HUES48 (cell line): ENCODE results near the gene RIC3.

ENCODE experiments used
- H3K27ac ChIP-seq: one replicate; pipeline ENCODE4 v1.7.0; 2013; ENCODE audit warnings: low read depth, low read length, inconsistent platforms
- H3K27me3 ChIP-seq: 2 replicates; pipeline ENCODE4 v1.6.1; 2013; ENCODE audit warnings: mild to moderate bottlenecking, low read length; ENCODE audit not compliant: control insufficient read depth, insufficient read depth
- H3K36me3 ChIP-seq: 2 replicates; pipeline ENCODE4 v1.6.1; 2013; ENCODE audit warnings: low read length; ENCODE audit not compliant: control insufficient read depth, insufficient read depth
- H3K4me1 ChIP-seq: 2 replicates; pipeline ENCODE4 v1.6.1; 2013; ENCODE audit warnings: mild to moderate bottlenecking, low read length; ENCODE audit not compliant: control insufficient read depth, insufficient read depth
- H3K4me3 ChIP-seq: 2 replicates; pipeline ENCODE4 v1.5.1; 2013; ENCODE audit warnings: mild to moderate bottlenecking, low read depth, low read length
- H3K9ac ChIP-seq: 2 replicates; pipeline ENCODE4 v1.6.1; 2013; ENCODE audit warnings: mild to moderate bottlenecking, low read depth, low read length, moderate library complexity
- H3K9me3 ChIP-seq: 2 replicates; pipeline ENCODE4 v1.6.1; 2013; ENCODE audit warnings: low read length; ENCODE audit not compliant: control insufficient read depth, insufficient read depth

RIC3 gene

DNA sequence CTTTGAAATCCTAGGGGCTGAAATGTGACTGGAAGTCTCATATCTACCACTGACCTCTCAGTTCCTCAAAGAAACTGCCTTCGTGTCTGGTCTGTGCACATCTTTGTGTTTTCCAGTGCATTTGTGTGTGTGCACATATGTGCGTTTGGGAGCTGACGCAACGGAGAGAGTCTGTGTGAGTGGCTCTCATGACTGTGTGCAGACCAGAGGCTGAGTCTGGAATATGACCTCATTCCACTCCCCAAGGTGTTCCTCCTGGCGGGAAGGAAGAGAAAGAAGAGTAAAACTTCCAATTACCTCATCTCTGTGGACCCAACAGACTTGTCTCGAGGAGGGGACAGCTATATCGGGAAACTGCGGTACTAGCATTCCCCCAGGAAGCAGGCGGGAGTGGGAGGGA lies 71.4 kb downstream of the RIC3 start:
- Histone ChIP-seq H3K36me3 (peaks cover 59% of the 10 kb centered on the region), H3K27ac (no peak overlapping the region), H3K4me1 (no peaks in the 10 kb centered on the region), H3K27me3 (no peaks in the 10 kb centered on the region), H3K9ac (no peak overlapping the region), H3K4me3 (no peak overlapping the region), H3K9me3 (no peaks in the 10 kb centered on the region)

DNA sequence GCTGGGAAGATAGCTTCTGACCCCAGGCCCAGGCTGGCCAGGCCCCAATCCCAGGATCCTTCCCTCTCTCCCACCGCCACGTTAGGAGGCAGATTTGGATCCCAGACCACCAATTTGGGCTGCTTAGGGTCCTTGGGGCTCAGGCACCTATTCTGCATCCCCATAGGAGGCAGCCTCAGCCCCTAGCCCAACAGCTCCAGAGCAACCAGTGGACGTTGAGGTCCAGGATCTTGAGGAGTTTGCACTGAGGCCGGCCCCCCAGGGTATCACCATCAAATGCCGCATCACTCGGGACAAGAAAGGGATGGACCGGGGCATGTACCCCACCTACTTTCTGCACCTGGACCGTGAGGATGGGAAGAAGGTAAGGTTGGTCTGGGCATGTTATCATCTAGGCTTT lies 71.8 kb downstream of the RIC3 start:
- Histone ChIP-seq H3K4me3 (no peak overlapping the region), H3K27ac (no peak overlapping the region), H3K9me3 (no peaks in the 10 kb centered on the region), H3K4me1 (no peaks in the 10 kb centered on the region), H3K9ac (no peak overlapping the region), H3K36me3 (peaks cover 55% of the 10 kb centered on the region), H3K27me3 (no peaks in the 10 kb centered on the region)

DNA sequence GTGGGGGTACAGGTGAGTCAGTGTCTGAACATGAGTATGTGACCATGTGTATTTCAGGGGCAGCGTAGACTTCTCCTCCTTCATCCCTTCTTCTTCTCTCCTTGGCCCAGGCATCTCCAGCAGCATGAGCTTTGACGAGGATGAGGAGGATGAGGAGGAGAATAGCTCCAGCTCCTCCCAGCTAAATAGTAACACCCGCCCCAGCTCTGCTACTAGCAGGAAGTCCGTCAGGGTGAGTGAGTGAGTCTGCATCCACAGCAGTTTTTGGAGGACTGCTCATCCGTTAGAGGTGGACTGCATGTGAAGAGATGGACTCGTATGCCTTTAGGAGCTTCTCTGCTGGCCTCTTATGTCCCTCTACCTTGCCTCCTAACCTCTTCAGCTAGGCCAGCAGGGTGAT lies 72.2 kb downstream of the RIC3 start:
- Histone ChIP-seq H3K36me3 (peaks cover 54% of the 10 kb centered on the region), H3K9me3 (no peaks in the 10 kb centered on the region), H3K9ac (no peak overlapping the region), H3K4me3 (no peak overlapping the region), H3K27ac (no peak overlapping the region), H3K4me1 (no peaks in the 10 kb centered on the region), H3K27me3 (no peaks in the 10 kb centered on the region)

DNA sequence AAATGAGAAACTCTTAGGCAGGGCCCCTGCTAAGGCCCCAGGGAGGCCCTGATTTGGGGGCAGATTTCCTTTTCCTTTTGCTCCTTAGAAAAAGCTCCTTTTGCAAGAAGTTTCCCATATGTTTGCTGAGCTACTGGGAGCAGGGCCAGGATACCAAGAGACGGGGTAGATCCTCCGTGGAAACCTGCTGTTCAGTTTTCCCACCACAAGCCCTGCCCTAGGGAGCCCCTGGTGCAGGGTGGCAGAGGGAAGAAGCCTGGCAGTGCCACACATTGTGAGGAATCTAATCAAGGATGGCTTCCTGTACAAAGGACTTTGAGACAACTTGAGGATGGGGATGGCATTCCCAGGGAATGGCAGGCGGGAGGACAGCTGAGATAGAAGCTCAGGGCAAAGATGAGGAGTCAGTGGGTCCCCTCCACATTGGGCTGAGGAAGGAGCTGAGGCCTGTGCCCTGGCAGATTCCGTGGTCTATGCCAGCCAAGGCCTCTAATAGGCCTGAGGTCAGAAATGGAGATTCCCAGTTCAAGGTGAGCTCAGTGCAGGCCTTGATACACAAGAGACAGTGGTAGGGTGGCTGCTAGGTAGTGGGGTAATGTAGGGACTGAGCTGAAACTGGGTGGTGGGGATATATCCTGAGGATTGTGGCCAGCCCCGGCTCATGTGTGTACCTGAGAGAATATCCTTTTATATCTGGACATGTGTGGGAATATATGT lies 72.9 kb downstream of the RIC3 start:
- Histone ChIP-seq H3K27ac (no peak overlapping the region), H3K4me1 (no peaks in the 10 kb centered on the region), H3K27me3 (no peaks in the 10 kb centered on the region), H3K9ac (no peak overlapping the region), H3K4me3 (no peak overlapping the region), H3K36me3 (peaks cover 48% of the 10 kb centered on the region), H3K9me3 (no peaks in the 10 kb centered on the region)

DNA sequence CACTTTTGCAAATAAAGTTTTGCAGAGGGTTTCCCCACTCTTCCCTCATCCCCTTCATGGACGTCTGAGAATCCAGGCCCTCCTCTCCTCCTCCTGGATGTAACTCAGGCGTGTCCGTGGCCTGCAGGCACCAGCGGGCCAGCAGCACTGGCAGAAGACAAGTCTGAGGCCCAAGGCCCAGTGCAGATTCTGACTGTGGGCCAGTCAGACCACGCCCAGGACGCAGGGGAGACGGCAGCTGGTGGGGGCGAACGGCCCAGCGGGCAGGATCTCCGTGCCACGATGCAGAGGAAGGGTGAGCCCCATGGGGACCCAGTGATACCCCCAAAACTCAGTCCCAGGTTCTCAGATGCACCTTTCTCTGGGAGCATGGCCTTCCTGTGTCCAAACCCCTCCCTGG lies 73.5 kb downstream of the RIC3 start:
- H3K27me3 ChIP-seq: no peaks in the 10 kb centered on the region
- no peaks in the 10 kb centered on the region for H3K4me1 ChIP-seq
- no peaks in the 10 kb centered on the region for H3K9me3 ChIP-seq
- H3K36me3 ChIP-seq: peaks cover 42% of the 10 kb centered on the region
- no peak overlapping the region for H3K9ac ChIP-seq
- no peak overlapping the region for H3K4me3 ChIP-seq
- H3K27ac ChIP-seq: no peak overlapping the region

DNA sequence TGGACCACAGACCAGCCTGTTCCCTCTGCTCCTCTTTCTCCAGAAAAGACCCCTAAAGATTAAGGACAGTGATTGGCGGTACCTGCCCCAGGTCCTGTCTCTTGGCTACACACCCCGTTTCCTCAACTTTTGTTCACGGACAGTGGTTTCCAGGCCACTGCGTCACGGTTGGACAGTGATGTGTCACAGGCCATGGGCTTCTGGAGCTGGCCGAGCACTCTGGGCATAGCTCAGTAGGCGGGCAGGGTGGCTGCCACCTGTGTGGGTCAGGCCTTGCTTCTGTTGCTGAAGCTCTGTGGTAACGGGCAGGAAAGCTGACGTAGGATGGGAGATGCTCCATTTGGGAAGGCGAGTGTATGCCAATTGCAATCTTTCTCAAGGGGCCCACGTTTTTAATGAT lies 74.2 kb downstream of the RIC3 start:
- Histone ChIP-seq H3K9me3 (no peaks in the 10 kb centered on the region), H3K4me3 (no peak overlapping the region), H3K4me1 (no peaks in the 10 kb centered on the region), H3K9ac (no peak overlapping the region), H3K36me3 (peaks cover 38% of the 10 kb centered on the region), H3K27ac (no peak overlapping the region), H3K27me3 (no peaks in the 10 kb centered on the region)

DNA sequence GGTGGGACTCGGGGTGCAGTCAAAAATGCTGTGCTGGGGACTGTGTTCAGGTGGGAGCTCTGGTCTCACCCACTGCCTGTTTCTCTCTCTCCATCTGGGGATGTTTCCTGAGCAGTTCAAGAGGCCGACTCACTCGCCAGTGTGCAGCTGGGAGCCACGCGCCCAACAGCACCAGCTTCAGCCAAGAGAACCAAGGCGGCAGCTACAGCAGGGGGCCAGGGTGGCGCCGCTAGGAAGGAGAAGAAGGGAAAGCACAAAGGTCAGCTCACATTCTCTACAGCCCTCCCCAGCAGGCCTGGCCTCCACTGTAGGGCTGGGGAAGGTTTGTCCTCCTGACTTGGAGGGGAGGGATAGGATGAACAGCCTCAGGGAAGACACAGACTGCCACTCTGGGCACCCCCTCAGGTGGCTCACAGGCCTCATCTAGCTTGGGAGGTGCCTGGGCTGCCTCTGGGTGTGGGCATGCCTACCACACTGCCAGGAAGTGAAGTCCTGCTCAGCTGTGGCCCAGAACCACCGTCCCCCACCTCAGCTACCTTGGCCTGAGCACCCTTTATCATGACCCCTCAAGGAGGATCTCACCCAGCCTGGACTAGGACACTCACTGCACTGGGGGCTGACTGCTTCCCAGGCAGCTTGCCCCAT lies 74.8 kb downstream of the RIC3 start:
- no peak overlapping the region for H3K27ac ChIP-seq
- H3K9ac ChIP-seq: no peak overlapping the region
- peaks cover 37% of the 10 kb centered on the region for H3K36me3 ChIP-seq
- H3K4me1 ChIP-seq: no peaks in the 10 kb centered on the region
- H3K27me3 ChIP-seq: no peaks in the 10 kb centered on the region
- H3K9me3 ChIP-seq: no peaks in the 10 kb centered on the region
- H3K4me3 ChIP-seq: no peak overlapping the region

DNA sequence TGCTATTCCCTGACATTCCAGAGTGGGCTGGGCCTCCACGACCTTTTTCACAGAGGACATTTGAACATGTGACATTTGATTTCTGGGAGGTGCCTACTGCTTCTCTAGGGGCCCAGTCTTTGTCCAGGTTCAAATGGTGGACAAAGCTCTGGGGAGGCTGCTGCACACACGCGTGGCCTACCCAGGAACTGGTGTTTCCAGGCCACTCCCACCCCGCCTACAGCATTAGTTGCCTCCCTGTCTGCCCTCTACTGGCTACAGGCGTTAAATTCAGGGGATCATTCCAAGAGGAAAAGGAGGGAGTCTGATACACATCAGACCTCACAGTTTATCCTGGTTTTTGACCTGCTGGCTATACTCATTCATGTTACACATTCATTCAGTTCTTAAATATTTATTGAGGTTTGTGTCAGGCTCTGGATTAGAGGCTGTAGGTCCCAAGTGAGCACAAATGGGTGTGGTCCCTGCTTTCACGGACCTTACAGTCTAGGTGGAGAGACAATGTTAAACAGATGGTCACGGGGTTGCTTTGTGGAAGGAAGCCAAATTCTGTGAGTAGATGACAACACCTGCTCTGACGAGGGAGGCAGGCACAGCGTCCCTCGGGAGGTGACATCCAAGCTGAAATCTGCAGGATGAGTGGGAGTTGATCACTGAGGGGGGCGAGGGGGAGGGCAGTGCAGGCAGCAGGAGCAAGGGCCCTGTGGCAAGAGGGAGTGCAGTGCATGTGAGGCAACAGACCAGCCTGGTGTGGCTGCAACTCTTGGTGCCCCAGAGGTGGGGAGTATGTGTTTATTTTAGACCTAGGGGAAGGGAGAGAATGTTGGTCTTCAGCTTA lies 76.0 kb downstream of the RIC3 start:
- Histone ChIP-seq H3K9me3 (no peaks in the 10 kb centered on the region), H3K27me3 (no peaks in the 10 kb centered on the region), H3K27ac (no peak overlapping the region), H3K4me3 (no peak overlapping the region), H3K4me1 (no peaks in the 10 kb centered on the region), H3K9ac (no peak overlapping the region), H3K36me3 (peaks cover 29% of the 10 kb centered on the region)

DNA sequence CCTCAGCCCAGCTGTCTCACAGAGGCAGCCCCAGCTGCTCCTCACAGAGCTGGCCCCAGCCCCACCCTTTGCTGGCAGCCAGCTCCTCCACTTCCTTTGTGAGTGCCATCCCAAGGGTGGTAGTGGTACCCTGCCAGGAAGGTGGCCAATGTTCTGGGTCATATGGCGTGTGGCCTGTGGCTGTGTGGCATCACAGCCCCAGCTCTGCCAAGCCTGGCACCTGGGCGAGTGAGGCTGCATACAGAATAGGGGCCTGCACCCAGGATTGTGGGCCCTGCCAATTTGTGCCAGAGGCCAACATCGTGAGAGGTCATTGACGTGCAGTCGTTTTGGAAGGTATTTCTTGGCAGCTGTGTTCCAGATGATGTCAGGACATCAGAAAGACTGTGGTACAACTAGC lies 77.1 kb downstream of the RIC3 start:
- peaks cover 19% of the 10 kb centered on the region for H3K36me3 ChIP-seq
- H3K4me1 ChIP-seq: 0 out of 2 replicates have a peak, but pooled peaks cover 4% of the 10 kb centered on the region
- no peaks in the 10 kb centered on the region for H3K27me3 ChIP-seq
- no peak overlapping the region for H3K9ac ChIP-seq
- H3K4me3 ChIP-seq: no peak overlapping the region
- H3K27ac ChIP-seq: no peak overlapping the region
- H3K9me3 ChIP-seq: no peaks in the 10 kb centered on the region

DNA sequence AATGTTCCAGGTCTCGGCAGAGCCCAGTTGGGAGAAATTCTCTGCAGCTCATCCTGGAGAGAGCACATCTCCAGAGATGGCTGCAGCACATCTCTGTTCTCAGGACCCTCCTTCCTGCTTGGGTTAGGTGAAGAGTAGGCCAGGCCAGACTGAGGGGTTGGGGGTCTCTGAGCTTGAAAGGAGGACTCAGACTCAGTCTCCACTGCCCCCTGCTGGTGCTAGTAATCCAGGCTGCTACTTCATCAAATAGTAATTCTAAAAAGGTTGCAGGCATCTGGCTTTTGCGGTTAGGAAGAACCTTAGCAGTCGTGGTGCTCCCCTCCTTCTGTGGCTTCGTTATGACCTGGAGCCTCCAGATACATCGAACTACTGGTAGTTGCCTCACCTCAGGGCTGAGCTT lies 78.1 kb downstream of the RIC3 start:
- peaks cover 14% of the 10 kb centered on the region for H3K36me3 ChIP-seq
- no peak overlapping the region for H3K27ac ChIP-seq
- H3K4me3 ChIP-seq: no peak overlapping the region
- H3K9ac ChIP-seq: no peak overlapping the region
- H3K4me1 ChIP-seq: peaks cover 12% of the 10 kb centered on the region
- no peaks in the 10 kb centered on the region for H3K27me3 ChIP-seq
- no peaks in the 10 kb centered on the region for H3K9me3 ChIP-seq
